Aorta (tissue), 5 donors: Measurements from ENCODE around the gene KCTD8. TPM values are rescaled to one million over a fixed set of nuclear protein-coding genes. Genes with fewer than 3 reads are reported as not detected.
"Not testable (repeated sequence)": the region's sequence is repeated elsewhere in the genome, so short reads cannot be mapped to it uniquely, and the experiment has no call there.

Experiments
- ATAC-seq: fragments of 200-7000 bp; cut with Tn5 transposase; one replicate; pipeline ENCODE4 v1.9.1; 2022; ENCODE audit warnings: moderate library complexity; ENCODE audit not compliant: low FRiP score
- DNase-seq, 2 donors: peaks; one replicate each; pipeline ENCODE4 v3.0.0-alpha.2; 2020
- H3K27ac ChIP-seq, 2 donors: one replicate each; pipeline ENCODE4 v1.5.1; 2013; ENCODE audit warnings: low read length in 2 of 2, mild to moderate bottlenecking in 2 of 2, moderate library complexity in 2 of 2, control low read depth in 1 of 2, inconsistent platforms in 1 of 2, low read depth in 1 of 2
- H3K27me3 ChIP-seq, 2 donors: one replicate each; pipeline ENCODE4 v1.6.1; 2013; ENCODE audit warnings: control low read depth in 1 of 2, low read length in 1 of 2, mild to moderate bottlenecking in 1 of 2, moderate library complexity in 1 of 2; ENCODE audit not compliant: insufficient read depth in 2 of 2, control insufficient read depth in 1 of 2
- H3K36me3 ChIP-seq, 2 donors: one replicate each; pipeline ENCODE4 v1.6.1; 2013; ENCODE audit warnings: control low read depth in 1 of 2, low read length in 1 of 2, mild to moderate bottlenecking in 1 of 2; ENCODE audit not compliant: insufficient read depth in 2 of 2, control insufficient read depth in 1 of 2
- H3K4me1 ChIP-seq, 2 donors: one replicate each; pipeline ENCODE4 v1.6.1; 2013; ENCODE audit warnings: low read length in 2 of 2, control low read depth in 1 of 2, mild to moderate bottlenecking in 1 of 2, moderate library complexity in 1 of 2; ENCODE audit not compliant: insufficient read depth in 2 of 2, control insufficient read depth in 1 of 2
- H3K4me3 ChIP-seq, 2 donors: one replicate each; pipeline ENCODE4 v1.5.1; 2013; ENCODE audit warnings: low read length in 2 of 2, control low read depth in 1 of 2, mild to moderate bottlenecking in 1 of 2
- H3K9me3 ChIP-seq: one replicate; pipeline ENCODE4 v1.6.1; 2013; ENCODE audit warnings: mild to moderate bottlenecking, low read length; ENCODE audit not compliant: control insufficient read depth
- WGBS, 2 donors: extraction: QIAGEN DNeasy Blood & Tissue Kit; methylation state at CpG; one replicate each; pipeline ENCODE4 v1.1.7; 2013; 5-methylcytosine and 5-hydroxymethylcytosine counted together
- intact Hi-C, 2 donors: fragments of 100-400 bp; cut with DNase I; formaldehyde crosslinking; loops; one replicate each; pipeline versions ENCODE4 v1.14.2 to v1.15.0; 2022
- polyA plus RNA-seq, 2 donors: library from polyadenylated mRNA; stranded (reverse); fragments of 200-250 nt; gene quantifications; one replicate each; pipeline ENCODE4 v1.2.3, GENCODE V29; 2013
- total RNA-seq, 2 donors: library from RNA; stranded (reverse); fragmentation: NEBNext Ultra II Directional; extraction: Animal tissue kit (Norgen Biotek cat#: 25700); gene quantifications; one replicate each; pipeline ENCODE4 v1.2.1, GENCODE V29; 2021
- donor health status: healthy with polysubstance abuse.
- donor health status: Bipolar disorder and iron deficiency.
- donor health status: DM: no; HTN: no; CAD: no.
- donor health status: DM: no; HTN: no; CAD: no.
- donor health status: DM: yes; HTN: yes; CAD: no.

Gene KCTD8
- total and polyA plus RNA-seq, 4 donors, result 0.15 to 4.8 (median 0.75) TPM; not detected in 1

- no peaks in the 10 kb centered on the region for H3K4me1 ChIP-seq
- no peaks in the 10 kb centered on the region for H3K36me3 ChIP-seq
- H3K27ac ChIP-seq, result no peak overlapping the region
- no peak for ATAC-seq
- WGBS, 2 donors, result 44% methylated on average over 4 of the region's 4 CpGs
- H3K27me3 ChIP-seq, result no peaks in the 10 kb centered on the region
- intact Hi-C loops, result no loop called here
- H3K9me3 ChIP-seq, result no peaks in the 10 kb centered on the region
- no peak for DNase-seq
- no peak overlapping the region for H3K4me3 ChIP-seq
These were observed 227.2 kb downstream of the KCTD8 start for GRCh38 chr4:44221407-44221806.

DNA sequence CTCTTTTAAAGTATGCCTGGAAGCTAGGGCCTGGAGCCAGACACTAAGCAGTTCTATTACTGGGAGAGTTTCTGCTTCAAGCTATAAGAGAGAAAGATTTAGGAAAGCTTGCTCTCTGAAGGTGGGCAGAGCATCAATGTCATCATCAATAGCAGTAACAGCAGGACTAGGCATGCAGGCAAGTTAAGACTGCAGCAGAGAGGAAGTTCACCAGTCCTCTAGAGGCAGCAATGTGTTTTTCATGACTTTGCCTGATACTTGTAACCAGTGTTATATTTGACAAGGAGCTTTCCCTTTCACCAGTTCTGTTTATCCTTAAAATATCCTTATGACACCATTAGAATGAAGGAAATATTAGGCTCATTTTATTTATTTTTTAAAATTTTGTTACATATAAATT is 237.9 kb downstream of the KCTD8 start:
- DNase-seq, result no peak

GRCh38 chr4:44196796-44197195 is 251.8 kb downstream of the KCTD8 start:
- 94 to 96% methylated on average over 1 of the region's 1 CpG for WGBS, 2 donors
- ATAC-seq, result no peak

More for the DNA sequence above, 237.9 kb downstream of the KCTD8 start:
- Histone ChIP-seq H3K27me3 (no peaks in the 10 kb centered on the region), H3K4me3 (no peak overlapping the region), H3K27ac (no peak overlapping the region), H3K36me3 (no peaks in the 10 kb centered on the region), H3K9me3 (no peaks in the 10 kb centered on the region), H3K4me1 (no peaks in the 10 kb centered on the region)
- ATAC-seq, result no peak
- intact Hi-C loops, result no loop called here

GRCh38 chr4:44194365-44194764 is 254.2 kb downstream of the KCTD8 start:
- no peak for DNase-seq
- Histone ChIP-seq H3K36me3 (no peaks in the 10 kb centered on the region), H3K4me3 (no peak overlapping the region), H3K27me3 (no peaks in the 10 kb centered on the region), H3K4me1 (no peaks in the 10 kb centered on the region), H3K27ac (no peak overlapping the region), H3K9me3 (no peaks in the 10 kb centered on the region)
- ATAC-seq, result no peak
- intact Hi-C loops, result no loop called here
- 19 to 29% methylated on average over 1 of the region's 1 CpG for WGBS, 2 donors

More at GRCh38 chr4:44196796-44197195, 251.8 kb downstream of the KCTD8 start:
- intact Hi-C loops, result no loop called here
- Histone ChIP-seq H3K27me3 (no peaks in the 10 kb centered on the region), H3K4me1 (no peaks in the 10 kb centered on the region), H3K9me3 (no peaks in the 10 kb centered on the region), H3K4me3 (no peak overlapping the region), H3K36me3 (no peaks in the 10 kb centered on the region), H3K27ac (no peak overlapping the region)
- DNase-seq, result no peak

GRCh38 chr4:44186850-44187246 is 261.8 kb downstream of the KCTD8 start:
- WGBS, 2 donors, result 75 to 83% methylated on average over 1 of the region's 1 CpG
- Histone ChIP-seq H3K27ac (no peak overlapping the region), H3K36me3 (no peaks in the 10 kb centered on the region), H3K9me3 (no peaks in the 10 kb centered on the region), H3K4me3 (no peak overlapping the region), H3K4me1 (no peaks in the 10 kb centered on the region), H3K27me3 (no peaks in the 10 kb centered on the region)
- ATAC-seq, result no peak
- DNase-seq, result no peak
- intact Hi-C loops, result no loop called here

- intact Hi-C loops, result no loop called here
- Histone ChIP-seq H3K36me3 (no peaks in the 10 kb centered on the region), H3K4me3 (no peak overlapping the region), H3K27me3 (no peaks in the 10 kb centered on the region), H3K9me3 (no peaks in the 10 kb centered on the region), H3K27ac (no peak overlapping the region), H3K4me1 (no peaks in the 10 kb centered on the region)
- no peak for DNase-seq
- ATAC-seq, result no peak
- 87 to 89% methylated on average over 23 of the region's 23 CpGs for WGBS, 2 donors
These were observed 262.3 kb downstream of the KCTD8 start for GRCh38 chr4:44186096-44186849.

GRCh38 chr4:44181491-44182349 is 266.9 kb downstream of the KCTD8 start:
- H3K36me3 ChIP-seq, H3K27ac ChIP-seq, H3K4me1 ChIP-seq, H3K4me3 ChIP-seq, intact Hi-C loops, H3K27me3 ChIP-seq, ATAC-seq, H3K9me3 ChIP-seq: not testable (repeated sequence)
- DNase-seq, result peak in 1 of 2 donors; percentile 53
- WGBS, 2 donors, result 96 to 97% methylated on average over 34 to 54 of the region's 54 CpGs

DNA sequence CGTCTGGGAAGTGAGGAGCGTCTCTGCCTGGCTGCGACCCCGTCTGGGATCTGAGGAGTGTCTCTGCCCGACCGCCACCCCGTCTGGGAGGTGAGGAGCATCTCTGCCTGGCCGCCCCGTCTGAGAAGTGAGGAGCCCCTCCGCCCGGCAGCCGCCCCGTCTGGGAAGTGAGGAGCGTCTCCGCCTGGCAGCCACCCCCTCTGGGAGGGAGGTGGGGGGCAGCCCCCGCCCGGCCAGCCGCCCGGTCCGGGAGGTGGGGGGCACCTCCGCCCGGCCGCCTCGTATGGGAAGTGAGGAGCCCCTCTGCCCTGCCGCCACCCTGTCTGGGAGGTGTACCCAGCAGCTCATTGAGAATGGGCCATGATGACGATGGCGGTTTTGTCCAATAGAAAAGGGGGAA is 280.8 kb downstream of the KCTD8 start:
- H3K4me3 ChIP-seq, H3K27ac ChIP-seq, H3K36me3 ChIP-seq, H3K9me3 ChIP-seq, H3K4me1 ChIP-seq, intact Hi-C loops, H3K27me3 ChIP-seq, ATAC-seq: not testable (repeated sequence)
- peak; percentile 29 to 44 for DNase-seq
- 95 to 96% methylated on average over 21 to 27 of the region's 27 CpGs for WGBS, 2 donors

DNA sequence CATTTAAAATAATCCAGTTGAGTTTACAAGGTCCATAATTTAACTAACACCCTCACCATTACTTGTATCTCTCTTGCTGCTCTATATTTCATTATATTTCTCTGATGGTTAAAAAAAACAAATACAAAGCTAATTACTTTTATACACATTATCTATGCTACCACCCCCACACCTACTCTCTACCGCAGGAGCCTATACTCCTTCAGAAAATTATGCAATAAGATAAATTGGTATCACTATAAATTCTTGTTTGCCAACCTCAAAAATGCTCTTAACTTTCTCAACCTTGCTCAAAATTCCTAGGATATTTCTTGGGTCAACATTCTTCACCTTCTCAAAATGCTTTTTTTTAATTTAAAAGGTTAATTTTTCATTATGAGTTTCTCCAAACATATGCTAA is 282.7 kb downstream of the KCTD8 start:
- no peak for ATAC-seq
- H3K27ac ChIP-seq, result no peak overlapping the region
- no peaks in the 10 kb centered on the region for H3K4me1 ChIP-seq
- H3K36me3 ChIP-seq, result no peaks in the 10 kb centered on the region
- WGBS, 2 donors, result 42 to 65% methylated on average over 1 of the region's 1 CpG
- H3K27me3 ChIP-seq, result no peaks in the 10 kb centered on the region
- no peaks in the 10 kb centered on the region for H3K9me3 ChIP-seq
- H3K4me3 ChIP-seq, result no peak overlapping the region
- intact Hi-C loops, result no loop called here
- DNase-seq, result no peak
